ENCODE data around the gene PDIA5.

Gene PDIA5

GRCh38 chr3:123140550-123140949 lies 73.7 kb downstream of the PDIA5 start:
- H3K4me2 ChIP-seq (ENCODE audit: low read length, poor library complexity, severe bottlenecking): no peak overlapping the region
- H3K27me3 ChIP-seq (ENCODE audit: control insufficient read depth in 1 of 2, insufficient read depth in 1 of 2, low read length in 2 of 2): no peaks in the 10 kb centered on the region
- no peak overlapping the region for H2BK120ac ChIP-seq (ENCODE audit: low read depth, low read length)
- no peak overlapping the region for H2BK15ac ChIP-seq (ENCODE audit: low read depth, poor library complexity, severe bottlenecking)
- H3K9me3 ChIP-seq (ENCODE audit: control insufficient read depth, low read length): no peaks in the 10 kb centered on the region
- H3K9ac ChIP-seq (ENCODE audit: low read length): no peak overlapping the region
- H2BK12ac ChIP-seq (ENCODE audit: low read length in 2 of 2): no peak overlapping the region
- H3K18ac ChIP-seq (ENCODE audit: low read depth in 1 of 2, low read length in 2 of 2): no peak overlapping the region
- H3K27ac ChIP-seq (ENCODE audit: low read length, poor library complexity, severe bottlenecking): no peak overlapping the region
- H2AK5ac ChIP-seq (ENCODE audit: low read length, severe bottlenecking): no peak overlapping the region
- peaks cover 9% of the 10 kb centered on the region for H3K79me1 ChIP-seq (replicated peaks; ENCODE audit: low read length, poor library complexity, severe bottlenecking)
- no peak overlapping the region for H2AFZ ChIP-seq (ENCODE audit: low read depth, low read length)
- H3K36me3 ChIP-seq (ENCODE audit: control insufficient read depth in 1 of 2, insufficient read depth in 2 of 2, low read depth in 1 of 2, low read length in 2 of 2): peaks cover 39 to 53% of the 10 kb centered on the region in 2 experiments
- peak overlapping the region in 1 of 2 experiments; percentile 9 for H3K23ac ChIP-seq (ENCODE audit: low read length in 2 of 2)
- H3K4me1 ChIP-seq (ENCODE audit: control insufficient read depth, insufficient read depth, low read depth, low read length): peaks cover 11% of the 10 kb centered on the region
- H3K14ac ChIP-seq (ENCODE audit: low read length in 2 of 2): no peak overlapping the region
- no peak overlapping the region for H3K4me3 ChIP-seq (ENCODE audit: insufficient read depth in 1 of 2, low read depth in 1 of 2, low read length in 2 of 2)
- H2BK5ac ChIP-seq (ENCODE audit: low read depth, low read length, poor library complexity, severe bottlenecking): no peak overlapping the region
- no peak overlapping the region for H4K8ac ChIP-seq (ENCODE audit: low read length)
- WGBS: 83% methylated on average over 9 of the region's 9 CpGs
- H3K4ac ChIP-seq (ENCODE audit: low read depth in 1 of 2, low read length in 2 of 2): no peak overlapping the region
- DNase-seq: no peak
- H4K91ac ChIP-seq (ENCODE audit: low read length): no peak overlapping the region

- Histone ChIP-seq H2BK120ac (ENCODE audit: low read depth, low read length) (no peak overlapping the region), H3K9me3 (ENCODE audit: control insufficient read depth, low read length) (no peaks in the 10 kb centered on the region), H3K27me3 (ENCODE audit: control insufficient read depth in 1 of 2, insufficient read depth in 1 of 2, low read length in 2 of 2) (no peaks in the 10 kb centered on the region), H3K4me1 (ENCODE audit: control insufficient read depth, insufficient read depth, low read depth, low read length) (peaks cover 11% of the 10 kb centered on the region), H3K27ac (ENCODE audit: low read length, poor library complexity, severe bottlenecking) (no peak overlapping the region), H3K4me3 (ENCODE audit: insufficient read depth in 1 of 2, low read depth in 1 of 2, low read length in 2 of 2) (no peak overlapping the region), H4K91ac (ENCODE audit: low read length) (no peak overlapping the region), H2BK12ac (ENCODE audit: low read length in 2 of 2) (no peak overlapping the region), H3K9ac (ENCODE audit: low read length) (no peak overlapping the region), H3K36me3 (ENCODE audit: control insufficient read depth in 1 of 2, insufficient read depth in 2 of 2, low read depth in 1 of 2, low read length in 2 of 2) (peaks cover 43 to 60% of the 10 kb centered on the region in 2 experiments), H3K4me2 (ENCODE audit: low read length, poor library complexity, severe bottlenecking) (no peak overlapping the region), H2BK5ac (ENCODE audit: low read depth, low read length, poor library complexity, severe bottlenecking) (no peak overlapping the region), H3K23ac (ENCODE audit: low read length in 2 of 2) (no peak overlapping the region), H2BK15ac (ENCODE audit: low read depth, poor library complexity, severe bottlenecking) (no peak overlapping the region), H2AFZ (ENCODE audit: low read depth, low read length) (no peak overlapping the region), H3K18ac (ENCODE audit: low read depth in 1 of 2, low read length in 2 of 2) (no peak overlapping the region), H3K79me1 (replicated peaks; ENCODE audit: low read length, poor library complexity, severe bottlenecking) (peaks cover 9% of the 10 kb centered on the region), H3K14ac (ENCODE audit: low read length in 2 of 2) (no peak overlapping the region), H2AK5ac (ENCODE audit: low read length, severe bottlenecking) (no peak overlapping the region), H4K8ac (ENCODE audit: low read length) (no peak overlapping the region), H3K4ac (ENCODE audit: low read depth in 1 of 2, low read length in 2 of 2) (no peak overlapping the region)
- no peak for DNase-seq
- WGBS: 97% methylated on average over 4 of the region's 5 CpGs
These were observed 74.5 kb downstream of the PDIA5 start for GRCh38 chr3:123141276-123141675.

- Histone ChIP-seq H3K9me3 (ENCODE audit: control insufficient read depth, low read length) (no peaks in the 10 kb centered on the region), H3K36me3 (ENCODE audit: control insufficient read depth in 1 of 2, insufficient read depth in 2 of 2, low read depth in 1 of 2, low read length in 2 of 2) (peaks cover 55 to 78% of the 10 kb centered on the region in 2 experiments), H3K23ac (ENCODE audit: low read length in 2 of 2) (no peak overlapping the region), H3K79me1 (replicated peaks; ENCODE audit: low read length, poor library complexity, severe bottlenecking) (peaks cover 9% of the 10 kb centered on the region), H3K4me1 (ENCODE audit: control insufficient read depth, insufficient read depth, low read depth, low read length) (peaks cover 13% of the 10 kb centered on the region), H2BK5ac (ENCODE audit: low read depth, low read length, poor library complexity, severe bottlenecking) (no peak overlapping the region), H3K4ac (ENCODE audit: low read depth in 1 of 2, low read length in 2 of 2) (no peak overlapping the region), H4K91ac (ENCODE audit: low read length) (no peak overlapping the region), H2AK5ac (ENCODE audit: low read length, severe bottlenecking) (no peak overlapping the region), H3K4me2 (ENCODE audit: low read length, poor library complexity, severe bottlenecking) (no peak overlapping the region), H3K27ac (ENCODE audit: low read length, poor library complexity, severe bottlenecking) (no peak overlapping the region), H2AFZ (ENCODE audit: low read depth, low read length) (no peak overlapping the region), H2BK12ac (ENCODE audit: low read length in 2 of 2) (no peak overlapping the region), H3K9ac (ENCODE audit: low read length) (no peak overlapping the region), H3K4me3 (ENCODE audit: insufficient read depth in 1 of 2, low read depth in 1 of 2, low read length in 2 of 2) (no peak overlapping the region), H3K18ac (ENCODE audit: low read depth in 1 of 2, low read length in 2 of 2) (no peak overlapping the region), H2BK15ac (ENCODE audit: low read depth, poor library complexity, severe bottlenecking) (no peak overlapping the region), H3K27me3 (ENCODE audit: control insufficient read depth in 1 of 2, insufficient read depth in 1 of 2, low read length in 2 of 2) (no peaks in the 10 kb centered on the region), H2BK120ac (ENCODE audit: low read depth, low read length) (no peak overlapping the region), H3K14ac (ENCODE audit: low read length in 2 of 2) (no peak overlapping the region), H4K8ac (ENCODE audit: low read length) (no peak overlapping the region)
- DNase-seq: no peak
- WGBS: 46% methylated on average over 10 of the region's 10 CpGs
These were observed 77.0 kb downstream of the PDIA5 start for GRCh38 chr3:123143669-123144411.

- H3K36me3 ChIP-seq (ENCODE audit: control insufficient read depth in 1 of 2, insufficient read depth in 2 of 2, low read depth in 1 of 2, low read length in 2 of 2): peaks cover 62 to 83% of the 10 kb centered on the region in 2 experiments
- WGBS: 89% methylated on average over 10 of the region's 10 CpGs
- H3K79me1 ChIP-seq (replicated peaks; ENCODE audit: low read length, poor library complexity, severe bottlenecking): peaks cover 4% of the 10 kb centered on the region
These were observed 81.1 kb downstream of the PDIA5 start for GRCh38 chr3:123147754-123148535.

More at GRCh38 chr3:123147754-123148535, 81.1 kb downstream of the PDIA5 start:
- Histone ChIP-seq H2BK12ac (ENCODE audit: low read length in 2 of 2) (no peak overlapping the region), H3K23ac (ENCODE audit: low read length in 2 of 2) (no peak overlapping the region), H3K27ac (ENCODE audit: low read length, poor library complexity, severe bottlenecking) (no peak overlapping the region), H2BK120ac (ENCODE audit: low read depth, low read length) (no peak overlapping the region), H3K9me3 (ENCODE audit: control insufficient read depth, low read length) (no peaks in the 10 kb centered on the region), H2BK5ac (ENCODE audit: low read depth, low read length, poor library complexity, severe bottlenecking) (no peak overlapping the region), H2AK5ac (ENCODE audit: low read length, severe bottlenecking) (no peak overlapping the region), H4K91ac (ENCODE audit: low read length) (no peak overlapping the region), H2AFZ (ENCODE audit: low read depth, low read length) (no peak overlapping the region), H3K27me3 (ENCODE audit: control insufficient read depth in 1 of 2, insufficient read depth in 1 of 2, low read length in 2 of 2) (no peaks in the 10 kb centered on the region), H3K4me2 (ENCODE audit: low read length, poor library complexity, severe bottlenecking) (no peak overlapping the region), H3K4me1 (ENCODE audit: control insufficient read depth, insufficient read depth, low read depth, low read length) (peaks cover 12% of the 10 kb centered on the region), H4K8ac (ENCODE audit: low read length) (no peak overlapping the region), H3K14ac (ENCODE audit: low read length in 2 of 2) (no peak overlapping the region), H3K4ac (ENCODE audit: low read depth in 1 of 2, low read length in 2 of 2) (no peak overlapping the region), H3K4me3 (ENCODE audit: insufficient read depth in 1 of 2, low read depth in 1 of 2, low read length in 2 of 2) (no peak overlapping the region), H2BK15ac (ENCODE audit: low read depth, poor library complexity, severe bottlenecking) (no peak overlapping the region), H3K18ac (ENCODE audit: low read depth in 1 of 2, low read length in 2 of 2) (no peak overlapping the region), H3K9ac (ENCODE audit: low read length) (no peak overlapping the region)
- DNase-seq: no peak

Data from mesenchymal stem cell (in vitro differentiated cells and primary cell).